IMR-90 (cell line): ENCODE measurements around the gene ATP1B1.

Source experiments
- BHLHE40 ChIP-seq: fragments of 150-350 bp; IDR thresholded peaks from 2 replicates; pipeline ENCODE4 v1.6.1; 2016; ENCODE audit warnings: mild to moderate bottlenecking, low read depth, low read length
- CTCF ChIP-seq: conservative IDR thresholded peaks from 2 replicates; pipeline ENCODE4 v1.5.1; 2012; ENCODE audit warnings: mild to moderate bottlenecking, low read depth, low read length, improper control_type of control experiment
- FOS ChIP-seq: fragments of 150-350 bp; IDR thresholded peaks from 2 replicates; pipeline ENCODE4 v1.6.1; 2016; ENCODE audit warnings: low read depth, low read length
- NFE2L2 ChIP-seq: fragments of 150-350 bp; IDR thresholded peaks from 2 replicates; pipeline ENCODE4 v1.6.1; 2016; ENCODE audit warnings: low read depth, mild to moderate bottlenecking, low read length
- POLR2A ChIP-seq: IDR thresholded peaks from 2 replicates; pipeline ENCODE4 v1.6.1; 2012; ENCODE audit warnings: mild to moderate bottlenecking, low read depth, low read length
- RAD21 ChIP-seq: IDR thresholded peaks from 2 replicates; pipeline ENCODE4 v1.6.1; 2012; ENCODE audit warnings: low read length, improper control_type of control experiment
- RCOR1 ChIP-seq: IDR thresholded peaks from 2 replicates; pipeline ENCODE4 v1.6.1; 2012; ENCODE audit warnings: mild to moderate bottlenecking, low read length, improper control_type of control experiment; ENCODE audit not compliant: insufficient replicate concordance
- RFX5 ChIP-seq: IDR thresholded peaks from 2 replicates; pipeline ENCODE4 v1.8.0; 2012; ENCODE audit warnings: low read depth, mild to moderate bottlenecking, low read length, moderate library complexity
- USF2 ChIP-seq: fragments of 150-350 bp; IDR thresholded peaks from 2 replicates; pipeline ENCODE4 v1.6.1; 2017; ENCODE audit warnings: mild to moderate bottlenecking, antibody characterized with exemption, low read length, low read depth

- TF ChIP-seq CTCF (no peak), POLR2A (no peak), FOS (no peak), RFX5 (no peak), USF2 (no peak), NFE2L2 (no peak), BHLHE40 (no peak), RCOR1 (no peak), RAD21 (no peak)
Measured at GRCh38 chr1:169124459-169124858, 18.0 kb downstream of the ATP1B1 start.
